ENCODE results near the gene PPP3R1. TPM values are rescaled to one million over a fixed set of nuclear protein-coding genes. Genes with fewer than 3 reads are reported as not detected.

The PPP3R1 gene
- total and polyA plus RNA-seq, 2 of the 8 experiments (the other 6 are each of a cell fraction or from before 2014, with no cell fraction given), result 9.3 to 85.1 TPM

DNA sequence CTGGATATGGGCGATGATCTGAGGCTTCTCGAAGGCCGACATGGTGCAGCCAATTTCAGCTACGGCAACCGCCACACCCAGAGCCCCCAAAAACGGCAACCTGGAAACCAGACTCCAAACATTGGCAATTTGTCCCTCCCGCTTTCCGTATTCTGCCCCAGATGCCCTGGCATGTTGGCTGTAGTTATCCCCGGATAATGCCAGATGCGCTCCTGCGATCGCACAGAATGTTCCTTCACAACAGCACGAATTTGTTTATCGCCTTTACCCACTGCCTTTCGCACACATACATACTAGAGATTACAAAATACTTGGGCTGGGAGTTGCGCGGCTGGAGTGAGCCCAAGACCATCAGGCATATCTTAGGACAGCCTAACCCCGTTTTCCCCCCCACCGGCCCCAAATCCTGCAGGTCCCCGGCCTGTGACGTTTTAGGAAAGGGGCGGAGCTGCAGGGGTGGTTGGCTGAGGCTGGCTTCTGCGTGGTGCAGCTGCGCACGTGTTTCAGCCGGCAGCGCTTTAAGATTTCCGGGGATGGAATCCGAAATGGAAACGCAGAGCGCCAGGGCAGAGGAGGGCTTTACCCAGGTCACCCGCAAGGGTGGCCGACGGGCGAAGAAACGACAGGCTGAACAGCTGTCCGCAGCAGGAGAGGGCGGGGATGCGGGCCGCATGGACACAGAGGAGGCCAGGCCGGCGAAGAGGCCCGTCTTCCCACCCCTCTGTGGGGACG, 94.8 kb downstream of the PPP3R1 start, which contains the start of gene PNO1 (continued):
- TF ChIP-seq NRF1 (IDR thresholded peaks at IDR 0.05; ENCODE audit: low read depth, low read length) (peak; percentile 54), SIX5 (IDR thresholded peaks at IDR 0.05; ENCODE audit: low read depth, low read length) (no peak), HDAC2 (IDR thresholded peaks at IDR 0.05; ENCODE audit: borderline replicate concordance in 1 of 2, low read depth in 2 of 2, low read length in 2 of 2) (peak; percentile 63 to 92; a peak in 3 of 4 replicates), RFX5 (IDR thresholded peaks at IDR 0.05; ENCODE audit: borderline replicate concordance, low read depth, low read length) (no peak), SAP30 (IDR thresholded peaks at IDR 0.05; ENCODE audit: insufficient read depth, insufficient replicate concordance, low read length) (peak; percentile 87)

Measured in H1 (cell line).